Keratinocyte (primary cell): ENCODE data around the gene C17orf75. TPM values are rescaled to one million over a fixed set of nuclear protein-coding genes. Genes with fewer than 3 reads are reported as not detected.
A peak's percentile ranks its signal among the peaks of the same experiment; 100 is the strongest.

Experiments
- DNase-seq: peaks from one replicate; pipeline ENCODE4 v3.0.0-alpha.2; 2011; ENCODE audit warnings: low read depth, missing footprints, low spot score
- FAIRE-seq: peaks from 2 replicates; lab custom pipeline; 2011; peaks lifted over from hg19 to GRCh38; lab: Jason Lieb, UNC
- H2AFZ ChIP-seq: 2 replicates; pipeline ENCODE4 v1.6.0; 2012; ENCODE audit warnings: low read length, control low read depth, inconsistent platforms; ENCODE audit not compliant: control insufficient read depth
- H3K27ac ChIP-seq: 2 replicates; pipeline ENCODE4 v1.5.1; 2011; ENCODE audit warnings: low read length; ENCODE audit not compliant: control insufficient read depth, insufficient read depth
- H3K27me3 ChIP-seq: 3 replicates; pipeline ENCODE4 v1.6.0; 2011; ENCODE audit warnings: low read length; ENCODE audit not compliant: control insufficient read depth, insufficient read depth; ENCODE audit errors: extremely low read depth
- H3K36me3 ChIP-seq, 2 experiments: 2 replicates in 1 of 2; 3 replicates in 1 of 2; pipeline ENCODE4 v1.5.1; 2011; ENCODE audit warnings: low read length in 2 of 2, mild to moderate bottlenecking in 1 of 2; ENCODE audit not compliant: control insufficient read depth in 2 of 2, insufficient read depth in 2 of 2; ENCODE audit errors: extremely low read depth in 1 of 2
- H3K4me1 ChIP-seq: 3 replicates; pipeline ENCODE4 v1.5.1; 2011; ENCODE audit warnings: low read length; ENCODE audit not compliant: control insufficient read depth, insufficient read depth; ENCODE audit errors: extremely low read depth
- H3K4me2 ChIP-seq: 3 replicates; pipeline ENCODE4 v1.6.0; 2011; ENCODE audit warnings: low read depth, low read length; ENCODE audit not compliant: control insufficient read depth, insufficient read depth; ENCODE audit errors: extremely low read depth
- H3K4me3 ChIP-seq, 3 experiments: fragments of 200-600 bp in 1 of 3; sonication (generic) in 1 of 3; 2 replicates in 2 of 3; 3 replicates in 1 of 3; pipeline ENCODE4 v1.5.1; 2011 to 2016; ENCODE audit warnings: low read length in 3 of 3, mild to moderate bottlenecking in 3 of 3, control low read depth in 2 of 3, inconsistent platforms in 1 of 3, low read depth in 1 of 3, mixed read lengths in 1 of 3, mixed run types in 1 of 3, moderate library complexity in 1 of 3; ENCODE audit not compliant: control insufficient read depth in 2 of 3, insufficient read depth in 2 of 3; ENCODE audit errors: extremely low read depth in 1 of 3
- H3K79me2 ChIP-seq: 2 replicates; pipeline ENCODE4 v1.6.0; 2012; ENCODE audit warnings: low read length; ENCODE audit not compliant: control insufficient read depth, insufficient read depth
- H3K9ac ChIP-seq: 3 replicates; pipeline ENCODE4 v1.6.0; 2011; ENCODE audit warnings: low read length; ENCODE audit not compliant: control insufficient read depth, insufficient read depth; ENCODE audit errors: extremely low read depth
- H3K9me1 ChIP-seq: 3 replicates; pipeline ENCODE4 v1.6.0; 2011; ENCODE audit warnings: low read length; ENCODE audit not compliant: control insufficient read depth, insufficient read depth; ENCODE audit errors: extremely low read depth
- H3K9me3 ChIP-seq: 2 replicates; pipeline ENCODE4 v1.5.1; 2012; ENCODE audit warnings: low read depth, low read length; ENCODE audit not compliant: control insufficient read depth
- H4K20me1 ChIP-seq: 3 replicates; pipeline ENCODE4 v1.6.0; 2011; ENCODE audit warnings: low read length; ENCODE audit not compliant: control insufficient read depth, insufficient read depth; ENCODE audit errors: extremely low read depth
- CTCF ChIP-seq, 3 experiments: IDR thresholded peaks in 1 of 3; conservative IDR thresholded peaks in 1 of 3; optimal IDR thresholded peaks in 1 of 3; 2 replicates in 2 of 3; 3 replicates in 1 of 3; pipeline versions ENCODE3 to v1.5.1; 2011; ENCODE audit warnings: low read length in 3 of 3, mild to moderate bottlenecking in 3 of 3, moderate library complexity in 2 of 3, control low read depth in 1 of 3, inconsistent platforms in 1 of 3; ENCODE audit not compliant: insufficient read depth in 2 of 3; ENCODE audit errors: extremely low read depth in 1 of 3
- EZH2 ChIP-seq: IDR thresholded peaks from one replicate; pipeline ENCODE4 v1.6.1; 2012; ENCODE audit warnings: inconsistent platforms, mild to moderate bottlenecking, low read length, moderate library complexity
- dilution Hi-C: fragments of 300-500 bp; cut with MboI; formaldehyde crosslinking; loops from one replicate; pipeline ENCODE4 v1.7.0; 2020; ENCODE audit warnings: low sequenced_read_pairs; ENCODE audit not compliant: extremely low pct_ligation_motif_present
- polyA plus RNA-seq, 5 experiments: library from polyadenylated mRNA; depleted of rRNA in 3 of 5; stranded (reverse) in 3 of 5; stranded (forward) in 1 of 5; unstranded in 1 of 5; fragments of >200 nt; gene quantifications; 1 replicate in 1 of 5; 2 replicates in 3 of 5; 3 replicates in 1 of 5; pipeline versions ENCODE4 v1.2.1 to v1.2.3, GENCODE V29; 2011 to 2012; ENCODE audit warnings: missing spikeins in 2 of 5, low read depth in 1 of 5, low replicate concordance in 1 of 5

Gene C17orf75
- polyA plus RNA-seq, 1 donor (not counting 4 experiments of a cell fraction or from before 2014, with no cell fraction given), result 18.7 TPM

- Histone ChIP-seq H3K79me2 (peaks cover 64% of the 10 kb centered on the region), H3K27ac (peak overlapping the region; percentile 100), H3K9me1 (peaks cover 5% of the 10 kb centered on the region), H3K9ac (peak overlapping the region; percentile 100), H3K4me1 (peaks cover 29% of the 10 kb centered on the region), H3K36me3 (peaks cover 16% of the 10 kb centered on the region in 2 experiments), H3K4me3 (peak overlapping the region; percentile 72 to 100 (median 100)), H4K20me1 (peaks cover 35% of the 10 kb centered on the region), H2AFZ (peak overlapping the region; percentile 80), H3K9me3 (no peaks in the 10 kb centered on the region), H3K4me2 (peak overlapping the region; percentile 94), H3K27me3 (no peaks in the 10 kb centered on the region)
- FAIRE-seq (no peak), DNase-seq (no peak)
- dilution Hi-C loops, result no loop called here
- TF ChIP-seq EZH2 (no peak), CTCF (optimal IDR thresholded peaks at IDR 0.05 in 1 of 3, IDR thresholded peaks at IDR 0.05 in 1 of 3, conservative IDR thresholded peaks at IDR 0.05 in 1 of 3; ENCODE audit: extremely low read depth in 1 of 3, insufficient read depth in 2 of 3, low read length in 3 of 3) (no peak)
Observed at GRCh38 chr17:32350666-32351418, 8.9 kb upstream of the C17orf75 start.

- Histone ChIP-seq H3K4me2 (peak within 1 kb of the TSS; percentile 94), H3K4me3 (peak within 1 kb of the TSS; percentile 72 to 100 (median 100)), H3K27me3 (no peaks in the 10 kb centered on the region), H3K4me1 (peaks cover 21% of the 10 kb centered on the region), H3K79me2 (peaks cover 56% of the 10 kb centered on the region), H3K9ac (peak within 1 kb of the TSS; percentile 100), H3K36me3 (peaks cover 12 to 15% of the 10 kb centered on the region in 2 experiments), H2AFZ (peak within 1 kb of the TSS; percentile 92), H3K9me1 (peaks cover 3% of the 10 kb centered on the region), H4K20me1 (peaks cover 27% of the 10 kb centered on the region), H3K27ac (peak within 1 kb of the TSS; percentile 100), H3K9me3 (no peaks in the 10 kb centered on the region)
- no peak for TF ChIP-seq CTCF (optimal IDR thresholded peaks at IDR 0.05 in 1 of 3, IDR thresholded peaks at IDR 0.05 in 1 of 3, conservative IDR thresholded peaks at IDR 0.05 in 1 of 3; ENCODE audit: extremely low read depth in 1 of 3, insufficient read depth in 2 of 3, low read length in 3 of 3)
- TF ChIP-seq EZH2, result no peak
- DNase-seq (peak; percentile 62), FAIRE-seq (peak; percentile 66)
- dilution Hi-C loops, result no loop called here
Observed at GRCh38 chr17:32349854-32350665, 8.1 kb upstream of the C17orf75 start, which contains the start of gene ZNF207. TSS of gene ZNF207 (plus strand) at chr17:32350157. CDS start at chr17:32350286, 129 bp downstream.
